NCI-H1048 (cell line): ENCODE results near the gene TANC1.

ENCODE experiments used
- DNase-seq: peaks from one replicate; lab custom pipeline; 2025; lab: John Stamatoyannopoulos, UW

Gene TANC1

DNA sequence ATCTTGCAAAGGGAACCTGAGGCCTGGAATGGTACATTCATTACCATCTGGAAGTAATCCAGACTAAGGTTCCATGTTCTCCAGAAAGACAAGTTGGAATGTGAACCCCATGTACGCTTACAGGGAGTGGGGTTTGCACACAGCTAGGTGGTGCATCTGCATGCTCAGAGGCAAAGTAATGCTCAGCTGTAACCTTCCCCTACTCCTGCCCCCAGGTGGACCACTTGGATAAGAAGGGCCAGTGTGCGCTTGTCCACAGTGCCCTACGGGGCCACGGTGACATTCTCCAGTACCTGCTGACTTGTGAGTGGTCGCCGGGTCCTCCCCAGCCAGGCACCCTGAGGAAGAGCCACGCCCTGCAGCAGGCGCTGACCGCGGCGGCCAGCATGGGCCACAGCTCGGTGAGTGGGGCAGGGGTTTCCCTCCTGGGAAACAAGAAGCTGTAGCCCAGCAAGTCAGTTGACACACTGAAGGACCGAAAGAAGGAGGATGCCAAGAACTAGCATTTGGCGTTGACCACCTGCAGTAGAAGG lies 228.0 kb downstream of the TANC1 start:
- no peak for DNase-seq

DNA sequence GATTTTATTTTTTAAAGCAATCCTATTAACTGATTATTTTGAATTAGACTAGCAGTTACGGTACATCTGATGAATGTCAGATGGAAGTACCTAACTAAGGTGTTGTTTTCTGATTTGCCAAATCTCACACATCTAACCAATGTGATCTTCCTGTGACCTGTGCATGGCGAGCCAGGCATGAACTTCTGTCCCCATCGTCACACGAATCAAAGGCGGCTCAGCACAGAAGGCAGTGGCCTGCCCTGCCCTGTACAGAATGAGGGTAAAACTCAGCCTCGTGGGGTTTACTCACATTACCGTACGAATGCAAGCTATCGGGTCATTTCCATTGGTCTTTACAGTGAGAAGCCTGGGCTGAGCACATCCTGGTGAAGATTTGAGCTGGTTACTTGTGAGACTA lies 230.8 kb downstream of the TANC1 start:
- no peak for DNase-seq

DNA sequence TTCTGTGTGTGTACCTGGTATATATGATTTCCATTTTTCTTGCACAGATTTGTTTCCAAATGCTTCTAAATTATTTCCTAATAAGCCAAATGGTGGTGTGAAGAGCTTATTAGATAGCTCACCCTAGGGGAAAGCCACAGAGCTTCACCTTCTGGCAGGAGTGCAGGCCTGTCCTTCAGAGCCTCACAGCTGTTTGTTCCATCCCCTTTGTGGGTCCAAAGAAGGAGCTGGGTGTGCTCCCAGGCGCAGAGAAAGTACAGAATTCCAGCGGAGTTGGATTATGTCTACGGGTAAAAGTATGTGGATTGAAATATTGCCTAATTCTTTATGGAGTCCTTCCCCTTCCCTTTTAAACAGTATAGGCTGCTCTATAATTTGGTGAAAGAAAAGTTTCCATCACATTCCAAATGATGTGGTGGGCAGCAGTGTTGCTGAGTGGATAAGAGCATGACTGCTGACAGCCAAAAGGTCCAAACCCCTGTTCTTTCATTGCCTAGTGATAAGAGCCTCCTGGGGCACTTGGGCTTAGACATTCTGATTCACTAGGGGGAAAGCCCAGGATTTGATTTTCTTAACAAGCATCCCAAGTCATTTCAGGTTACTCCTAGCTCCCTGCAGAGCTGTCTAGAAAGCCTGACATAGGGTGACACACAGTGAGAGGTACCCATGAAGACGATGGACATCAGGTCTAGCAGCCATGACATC lies 231.5 kb downstream of the TANC1 start:
- DNase-seq, result no peak

DNA sequence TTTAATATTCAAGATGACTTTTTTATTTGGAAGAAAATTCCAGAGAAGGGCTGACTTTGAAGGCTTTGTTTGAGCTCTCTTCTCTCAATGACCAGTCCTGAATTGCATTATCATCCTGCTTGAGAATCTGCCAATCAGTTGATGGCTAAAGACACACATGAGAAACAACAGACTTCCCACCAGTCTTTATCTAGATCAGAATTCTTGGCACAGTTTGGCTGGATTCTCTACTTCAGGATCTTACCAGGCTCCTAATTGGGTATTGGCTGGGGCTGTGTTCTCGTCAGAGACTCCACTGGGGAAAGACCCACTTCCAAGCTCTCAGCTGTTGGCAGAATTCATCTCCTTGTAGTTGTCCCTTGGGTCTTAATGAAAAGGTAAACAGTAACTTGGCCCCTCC lies 232.1 kb downstream of the TANC1 start:
- no peak for DNase-seq

DNA sequence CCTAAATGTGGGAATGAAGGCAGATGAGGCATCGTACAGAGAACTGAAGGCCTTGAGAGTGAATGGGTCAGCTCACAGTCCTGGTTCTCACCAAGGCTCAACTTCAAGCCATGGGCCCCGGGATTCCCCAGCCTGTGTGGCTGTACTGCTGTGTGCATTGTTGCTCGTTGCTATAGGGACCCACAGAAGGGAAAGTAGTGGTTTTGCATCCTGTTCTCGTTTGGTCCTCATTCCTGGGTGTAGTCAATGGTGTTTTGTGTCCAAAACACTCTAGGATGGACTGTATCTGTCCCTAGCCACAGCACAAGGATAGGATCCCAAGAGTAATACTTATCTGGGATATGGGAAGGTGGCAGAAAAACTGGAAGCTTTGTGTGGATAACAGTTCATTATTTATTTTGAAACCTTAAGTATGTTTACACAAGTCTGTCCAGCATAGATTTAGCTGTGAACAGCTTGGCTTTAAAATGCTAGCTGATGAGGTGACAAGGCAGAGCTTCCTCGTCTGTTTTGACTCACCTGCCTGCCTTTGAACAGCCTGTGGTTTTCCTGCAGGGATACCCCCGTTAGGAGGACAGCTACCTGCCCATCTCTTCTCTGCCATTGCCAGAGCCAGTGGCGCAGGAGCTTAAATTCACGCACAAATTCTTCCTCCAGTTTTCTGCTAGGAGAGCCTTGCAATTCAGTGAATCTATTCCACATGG lies 233.1 kb downstream of the TANC1 start:
- no peak for DNase-seq

DNA sequence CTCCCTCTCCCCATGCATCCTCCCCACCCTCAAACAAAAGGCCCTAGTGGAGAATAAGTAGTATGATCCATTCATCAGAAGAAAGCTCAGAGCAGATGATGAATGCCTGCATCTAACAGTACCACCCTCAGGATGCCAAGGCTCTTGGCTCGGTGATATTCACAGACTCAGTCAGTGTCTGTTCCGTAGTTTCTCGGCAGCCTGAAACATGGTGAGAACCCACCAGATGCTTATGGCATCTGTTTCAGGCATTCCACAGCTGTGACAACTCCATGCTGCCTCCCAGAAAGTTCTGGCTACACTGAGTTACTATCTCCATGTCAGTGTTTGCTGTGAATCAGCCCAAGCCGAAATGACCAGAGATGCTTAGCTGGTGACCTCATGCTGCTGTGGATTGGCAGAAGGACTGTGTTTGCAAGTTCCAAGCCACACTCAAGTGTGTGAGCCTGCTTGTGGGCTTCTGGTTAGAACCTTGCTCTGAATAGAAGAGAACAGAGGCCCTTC lies 234.2 kb downstream of the TANC1 start:
- no peak for DNase-seq

DNA sequence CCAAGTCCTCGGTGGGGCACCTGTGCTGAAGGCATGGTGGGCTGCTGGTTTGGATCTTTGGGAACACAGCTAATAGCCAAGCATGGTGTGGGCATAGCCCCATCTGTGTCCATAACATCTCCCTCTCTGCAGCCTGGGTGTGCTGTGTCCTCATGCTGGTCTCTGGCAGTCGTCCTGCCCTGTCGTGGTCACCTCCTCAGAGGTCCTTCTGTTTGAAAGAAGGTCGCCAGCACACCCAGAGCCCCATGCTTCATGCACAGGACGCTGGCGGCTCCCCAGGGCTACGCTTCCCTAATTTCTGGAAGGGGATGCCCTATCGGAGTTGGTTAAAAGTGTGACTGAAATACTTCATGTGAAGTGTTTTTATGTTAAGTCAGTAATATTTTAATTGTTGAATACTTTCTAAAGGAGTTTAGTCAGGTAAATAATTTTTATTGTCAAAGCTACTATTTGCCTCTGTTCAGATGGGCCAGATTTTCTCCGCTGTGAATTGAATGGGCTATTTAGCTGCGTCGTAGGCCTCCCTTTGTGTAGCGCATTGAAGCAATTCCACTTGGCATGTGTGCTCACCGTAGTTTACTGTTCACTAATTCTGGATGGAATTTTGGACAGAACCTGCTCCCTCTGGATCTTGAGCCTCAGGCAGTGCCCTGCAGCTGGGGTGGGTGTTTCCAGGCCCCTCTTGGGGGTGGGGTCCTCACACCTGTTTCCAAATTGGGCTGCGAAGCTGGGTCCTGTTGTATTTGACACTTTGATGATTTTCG lies 236.1 kb downstream of the TANC1 start:
- DNase-seq, result no peak

DNA sequence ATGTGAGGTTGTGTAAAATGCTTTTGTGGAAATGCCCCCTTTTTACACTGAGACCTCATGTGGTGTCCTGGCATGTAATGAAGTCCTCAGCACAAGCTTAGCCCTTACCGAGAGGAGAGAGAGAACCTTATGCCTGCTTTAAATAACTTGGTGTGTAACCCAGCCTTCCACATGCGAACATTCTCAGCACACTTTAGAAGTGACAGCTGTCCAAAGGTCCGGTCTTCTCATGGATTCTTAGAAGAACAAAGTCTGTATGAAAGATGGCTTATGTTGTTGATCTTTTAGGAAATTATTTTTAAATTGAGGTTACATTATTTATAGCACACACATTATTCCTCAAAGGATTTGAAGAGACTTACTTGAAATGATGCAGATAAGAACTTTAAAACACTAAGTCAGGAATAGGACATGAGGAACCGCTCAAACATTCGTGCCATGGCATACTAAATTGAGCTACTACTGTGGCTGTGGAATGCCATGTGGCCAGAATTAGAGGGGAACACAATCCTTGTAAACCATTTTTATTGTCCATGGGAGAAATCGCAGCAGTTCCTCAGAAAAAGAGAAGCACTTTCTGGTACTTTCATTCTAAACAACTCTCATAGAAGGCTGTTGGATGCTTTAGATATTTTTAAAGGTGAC lies 238.4 kb downstream of the TANC1 start:
- no peak for DNase-seq

DNA sequence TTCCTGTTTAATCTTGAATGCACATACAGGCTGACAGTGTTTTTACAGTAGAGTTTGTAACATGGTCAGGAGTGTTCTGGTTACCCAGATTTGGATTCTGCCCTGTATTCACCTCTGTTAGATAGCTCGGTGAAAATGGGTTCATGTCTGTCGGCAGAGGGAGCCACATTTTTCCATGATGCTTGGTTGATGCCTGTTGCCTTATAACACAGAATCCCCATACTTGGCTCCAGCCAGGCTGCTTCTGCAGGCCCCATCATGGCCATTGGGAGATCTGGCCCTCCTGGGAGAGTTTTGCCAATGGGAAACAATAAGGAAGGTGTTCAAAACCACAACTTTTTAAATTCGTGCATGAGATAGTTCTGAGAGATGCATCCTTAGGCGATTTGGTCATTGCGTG lies 240.0 kb downstream of the TANC1 start:
- no peak for DNase-seq

DNA sequence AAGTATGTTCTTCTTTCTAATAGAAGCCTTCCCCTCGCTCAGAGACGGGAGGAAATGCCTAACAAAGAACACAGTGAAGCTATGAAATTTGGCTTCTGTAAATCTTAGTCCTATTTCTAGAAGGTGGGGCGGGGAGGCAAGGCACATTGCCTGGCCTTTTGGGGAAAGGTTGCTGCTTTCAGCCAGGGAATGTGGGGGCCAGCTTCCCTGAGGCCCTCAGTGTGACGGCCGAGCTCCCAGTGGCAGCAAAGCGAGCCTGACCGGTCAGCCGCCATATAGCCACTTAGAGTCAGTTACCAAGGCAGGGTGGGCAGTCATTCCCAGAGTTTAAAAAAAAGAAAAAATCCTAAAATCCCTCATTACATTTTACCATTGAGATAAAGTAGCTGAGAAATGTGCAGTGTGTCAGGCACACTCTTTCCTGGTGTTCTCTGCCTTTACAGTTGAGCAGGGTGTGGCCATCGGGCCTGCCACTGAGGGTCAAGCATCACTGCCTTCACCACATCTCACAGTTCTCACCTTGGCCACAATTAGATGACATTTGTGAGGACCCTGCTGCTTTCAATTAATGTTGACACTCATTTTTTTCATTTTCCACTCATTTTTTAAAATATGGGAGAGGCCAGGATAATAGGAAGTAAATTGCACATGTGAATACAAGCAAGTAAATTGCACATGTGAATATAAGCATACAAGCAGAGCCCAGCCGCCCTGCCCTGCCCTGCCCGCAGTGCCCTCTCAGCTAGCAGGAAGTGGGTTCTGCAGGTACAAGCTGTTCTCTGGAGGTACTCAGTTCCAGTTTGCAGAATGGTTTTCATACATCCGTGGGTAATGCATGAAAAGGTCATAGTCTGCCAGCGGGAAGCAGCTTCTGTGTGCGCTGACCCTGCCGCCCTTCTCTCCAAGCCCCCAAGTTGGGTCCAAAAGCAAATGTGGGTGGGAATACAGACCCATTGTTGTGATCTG lies 241.2 kb downstream of the TANC1 start:
- no peak for DNase-seq

DNA sequence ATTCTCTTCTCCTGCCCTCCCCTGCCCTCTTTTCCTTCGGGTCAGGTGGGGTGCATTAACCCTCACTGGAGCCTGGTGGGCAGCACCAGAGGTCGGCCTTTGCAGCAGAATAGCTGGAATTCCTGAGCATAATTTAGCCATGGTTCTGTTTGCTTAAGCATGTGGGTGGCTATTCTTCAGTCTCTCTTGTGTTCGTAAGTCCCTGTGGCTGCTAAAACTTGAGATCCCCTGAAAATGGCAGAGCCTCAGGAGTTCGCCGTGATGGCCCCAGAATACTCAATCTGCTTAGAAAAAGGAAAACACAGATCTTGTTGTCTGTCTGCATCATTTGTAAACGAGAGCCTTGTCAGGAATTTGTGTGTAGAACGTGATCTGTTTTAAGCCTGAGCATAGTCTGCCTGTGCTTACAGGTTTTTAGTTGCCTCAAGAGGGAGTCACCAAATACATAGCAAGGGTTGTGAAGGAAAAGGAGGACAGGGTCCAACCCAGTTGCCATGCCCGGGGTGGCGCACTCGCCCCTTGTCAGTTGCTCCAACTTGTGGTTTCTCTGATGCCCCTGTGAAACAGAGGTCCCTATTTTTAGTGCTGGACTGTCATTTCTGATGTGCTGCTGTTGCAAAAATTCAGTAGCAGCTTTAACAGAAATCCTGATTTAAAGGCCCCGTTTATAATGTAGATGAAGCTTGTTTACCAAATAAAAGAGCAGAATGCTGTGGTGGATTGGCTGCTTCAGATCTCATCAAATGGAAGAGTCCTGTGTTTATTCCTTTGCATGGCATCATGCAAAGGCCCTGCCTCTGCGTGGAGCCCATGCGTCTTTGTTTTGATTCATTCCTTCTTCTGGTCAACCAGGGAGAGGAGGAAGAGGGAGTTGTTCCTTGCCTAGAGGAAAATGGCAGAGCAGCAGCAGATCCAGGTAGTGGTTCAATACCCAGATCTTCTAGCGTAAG lies 243.3 kb downstream of the TANC1 start:
- no peak for DNase-seq

DNA sequence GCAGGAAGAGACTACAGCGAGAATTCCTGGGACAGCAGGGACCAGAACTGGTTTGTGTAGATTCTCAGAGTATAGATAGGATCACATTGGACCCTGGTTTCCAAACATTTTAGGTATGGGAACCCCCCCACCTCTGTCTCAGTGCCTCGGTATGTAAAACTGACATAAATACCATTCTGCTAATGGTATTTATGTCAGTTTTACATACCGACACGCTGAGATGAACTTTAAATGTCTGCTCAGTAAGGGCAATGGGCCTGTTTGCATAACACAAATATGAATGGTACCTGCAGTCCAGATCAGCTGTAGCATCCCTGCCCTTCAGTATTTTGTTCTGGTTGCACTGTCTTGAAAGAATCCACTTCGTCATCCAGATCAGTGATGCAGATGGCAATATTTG lies 244.9 kb downstream of the TANC1 start:
- DNase-seq, result no peak

DNA sequence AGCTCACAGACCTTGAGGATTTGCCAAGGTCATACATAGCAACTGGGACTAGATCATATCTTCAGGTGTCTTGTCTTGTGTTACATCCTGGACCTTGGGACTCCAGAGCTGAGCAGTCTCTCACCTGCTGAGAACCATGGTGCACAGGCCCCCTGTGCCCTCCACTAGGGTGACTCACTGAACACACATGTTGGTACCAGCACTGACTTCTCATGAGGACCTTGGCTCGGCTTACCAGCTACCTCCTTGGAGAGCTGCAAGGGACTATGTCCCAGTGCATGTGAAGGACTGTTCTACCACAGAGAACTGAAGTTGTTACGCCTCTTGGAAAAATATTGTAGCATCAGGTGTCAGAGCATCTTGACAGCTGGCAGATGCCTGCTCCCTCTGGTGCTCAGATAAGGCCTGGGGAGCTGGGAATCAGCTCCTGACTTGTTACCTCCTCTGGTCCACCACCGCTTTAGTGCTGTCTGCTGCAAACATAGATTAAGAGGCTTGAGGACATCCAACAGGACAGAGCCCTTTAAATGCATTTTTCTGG lies 246.0 kb downstream of the TANC1 start:
- no peak for DNase-seq

DNA sequence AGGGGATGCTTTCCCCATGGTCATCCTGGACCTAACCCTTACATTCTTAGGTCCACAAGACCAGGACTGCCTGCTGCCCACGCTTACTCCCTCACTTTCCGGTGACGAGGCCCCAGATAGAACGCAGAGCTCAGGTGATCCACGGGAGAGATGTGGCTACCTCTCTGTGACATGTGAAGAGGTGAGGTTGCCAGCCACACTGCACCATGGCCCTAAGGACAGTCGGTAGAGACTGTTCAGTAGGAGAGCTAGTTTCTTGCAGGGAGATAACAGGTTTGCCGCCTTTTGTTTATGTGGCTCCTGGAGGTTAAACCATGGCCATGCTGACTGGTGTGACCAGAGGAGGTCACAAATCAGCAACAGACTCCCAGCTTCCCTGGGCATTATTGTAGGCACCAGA lies 246.7 kb downstream of the TANC1 start:
- DNase-seq, result no peak

DNA sequence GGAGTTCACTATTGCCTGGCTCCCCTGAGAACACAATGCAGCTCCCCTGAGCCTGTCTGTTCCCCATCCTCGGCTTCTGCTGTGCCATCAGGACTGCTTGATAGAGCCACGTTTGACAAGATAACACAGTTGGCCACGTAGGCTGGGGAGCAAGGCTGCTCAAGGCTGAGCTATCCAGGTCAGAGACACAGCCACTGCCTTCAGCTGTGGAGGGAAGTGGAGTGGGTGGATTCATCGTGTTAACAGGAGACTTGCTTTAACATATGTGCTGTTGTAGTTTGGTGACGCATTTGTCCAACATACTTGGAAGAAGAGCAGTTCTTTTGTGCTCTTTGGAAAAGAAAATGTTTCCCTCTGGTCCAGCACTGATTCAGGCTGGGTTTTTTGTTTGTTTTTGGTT lies 249.2 kb downstream of the TANC1 start:
- no peak for DNase-seq

DNA sequence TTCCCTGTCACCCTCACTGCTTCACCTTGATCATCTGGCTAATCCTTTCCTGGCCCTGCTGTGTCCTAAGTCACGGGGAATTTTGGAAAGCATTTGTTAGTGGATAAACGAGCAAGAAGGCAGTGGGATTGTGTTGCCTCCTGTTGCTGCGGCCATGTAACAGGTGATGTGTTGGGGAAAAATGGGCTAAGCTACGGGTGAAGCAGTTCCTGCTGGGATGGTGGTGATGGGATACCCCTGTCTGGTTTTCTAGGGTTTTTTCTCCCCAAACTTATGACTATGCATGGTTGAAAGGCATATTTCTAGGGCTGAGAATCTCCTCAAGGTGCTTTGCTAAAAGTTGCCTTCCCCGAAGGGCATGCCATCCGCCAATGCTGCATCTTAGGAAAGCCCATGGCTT lies 249.9 kb downstream of the TANC1 start:
- no peak for DNase-seq

DNA sequence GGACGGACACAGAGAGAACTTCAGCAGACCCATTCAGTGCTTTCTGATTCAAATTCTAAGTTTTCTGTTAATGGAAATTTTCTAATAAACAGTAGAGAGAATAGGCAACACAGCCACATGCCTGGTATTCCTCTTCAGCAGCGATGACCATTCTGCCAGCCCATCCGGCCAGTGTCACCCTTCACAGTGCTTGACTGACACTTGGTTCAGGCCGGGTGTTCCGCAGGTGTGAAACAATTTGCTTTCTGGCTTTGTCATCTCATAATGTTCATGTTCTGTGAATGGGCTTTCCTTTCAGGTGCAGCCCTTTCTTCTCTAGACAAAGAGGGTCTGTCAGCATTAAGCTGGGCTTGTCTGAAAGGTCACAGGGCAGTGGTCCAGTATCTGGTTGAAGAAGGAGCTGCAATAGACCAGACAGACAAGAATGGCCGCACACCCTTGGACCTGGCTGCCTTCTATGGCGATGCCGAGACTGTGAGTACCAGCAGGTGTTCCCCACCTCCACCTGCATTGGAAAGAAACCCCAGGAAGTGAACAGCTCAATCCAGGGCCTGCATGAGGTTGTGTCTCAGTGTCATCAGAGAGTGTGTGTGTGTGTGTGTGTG lies 251.1 kb downstream of the TANC1 start:
- DNase-seq, result no peak

DNA sequence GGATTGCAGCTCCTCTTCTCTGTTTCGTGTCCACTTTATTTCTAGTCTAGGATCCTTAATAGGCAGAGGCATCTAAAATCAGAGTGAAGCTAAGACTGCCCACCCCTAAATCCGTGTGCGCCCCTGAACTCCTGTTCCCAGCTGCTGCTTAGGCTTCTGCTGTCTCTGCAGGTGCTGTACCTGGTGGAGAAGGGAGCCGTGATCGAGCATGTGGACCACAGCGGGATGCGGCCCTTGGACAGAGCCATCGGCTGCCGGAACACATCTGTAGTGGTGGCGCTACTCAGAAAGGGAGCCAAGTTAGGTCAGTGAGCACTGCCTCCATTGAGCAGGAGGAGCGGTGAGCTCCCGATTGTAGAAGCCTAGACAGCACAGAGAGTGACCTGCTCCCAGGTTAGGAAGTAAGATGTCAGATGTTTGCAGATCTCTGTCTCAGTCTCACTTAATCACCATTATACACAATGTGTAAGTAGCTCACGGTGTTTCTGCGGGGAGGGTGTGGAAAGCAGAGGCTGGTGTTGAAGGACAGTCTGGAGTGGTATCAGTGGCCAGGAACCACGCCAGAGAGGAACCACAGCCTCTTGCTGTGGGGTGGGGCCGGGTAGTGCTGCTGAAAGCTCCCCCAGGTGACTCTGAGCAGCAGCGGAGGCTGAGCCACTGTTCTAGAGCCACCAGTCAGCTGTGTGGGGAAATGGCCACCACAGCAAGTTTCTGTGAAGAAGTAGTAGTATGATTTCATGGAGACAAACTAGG lies 255.8 kb downstream of the TANC1 start:
- no peak for DNase-seq
